ENCODE measurements around the gene ADGRG3.
A peak's percentile ranks its signal among the peaks of the same experiment; 100 is the strongest.

The ADGRG3 gene

GRCh38 chr16:57672824-57673223 is 4.7 kb downstream of the ADGRG3 start:
- no peak for DNase-seq
- in situ Hi-C loops (cut with MboI; ENCODE audit: low pct_unique_long_range_greater_than_20kb, low sequenced_read_pairs): no loop called here

GRCh38 chr16:57675741-57676551 is 7.8 kb downstream of the ADGRG3 start:
- DNase-seq: peak; percentile 77
- in situ Hi-C loops (cut with MboI; ENCODE audit: low pct_unique_long_range_greater_than_20kb, low sequenced_read_pairs): no loop called here

GRCh38 chr16:57676553-57677085 is 8.5 kb downstream of the ADGRG3 start:
- DNase-seq: no peak
- in situ Hi-C loops (cut with MboI; ENCODE audit: low pct_unique_long_range_greater_than_20kb, low sequenced_read_pairs): no loop called here

- in situ Hi-C loops (cut with MboI; ENCODE audit: low pct_unique_long_range_greater_than_20kb, low sequenced_read_pairs): no loop called here
- DNase-seq: no peak
Observed at GRCh38 chr16:57677622-57678369, 9.7 kb downstream of the ADGRG3 start.

GRCh38 chr16:57679016-57679415 is 10.9 kb downstream of the ADGRG3 start:
- no peak for DNase-seq
- in situ Hi-C loops (cut with MboI; ENCODE audit: low pct_unique_long_range_greater_than_20kb, low sequenced_read_pairs): no loop called here

GRCh38 chr16:57679767-57680482 is 11.8 kb downstream of the ADGRG3 start:
- in situ Hi-C loops (cut with MboI; ENCODE audit: low pct_unique_long_range_greater_than_20kb, low sequenced_read_pairs): no loop called here

GRCh38 chr16:57680842-57681375 is 12.8 kb downstream of the ADGRG3 start:
- peak; percentile 35 for DNase-seq

More at GRCh38 chr16:57679767-57680482, 11.8 kb downstream of the ADGRG3 start:
- DNase-seq: peak; percentile 53

GRCh38 chr16:57681950-57682728 is 14.0 kb downstream of the ADGRG3 start:
- no peak for DNase-seq
- in situ Hi-C loops (cut with MboI; ENCODE audit: low pct_unique_long_range_greater_than_20kb, low sequenced_read_pairs): no loop called here

More at GRCh38 chr16:57680842-57681375, 12.8 kb downstream of the ADGRG3 start:
- in situ Hi-C loops (cut with MboI; ENCODE audit: low pct_unique_long_range_greater_than_20kb, low sequenced_read_pairs): no loop called here

GRCh38 chr16:57682809-57683635 is 14.9 kb downstream of the ADGRG3 start:
- DNase-seq: no peak
- in situ Hi-C loops (cut with MboI; ENCODE audit: low pct_unique_long_range_greater_than_20kb, low sequenced_read_pairs): no loop called here

GRCh38 chr16:57683636-57684545 is 15.8 kb downstream of the ADGRG3 start:
- in situ Hi-C loops (cut with MboI; ENCODE audit: low pct_unique_long_range_greater_than_20kb, low sequenced_read_pairs): no loop called here
- no peak for DNase-seq

GRCh38 chr16:57684626-57685358 is 16.7 kb downstream of the ADGRG3 start:
- in situ Hi-C loops (cut with MboI; ENCODE audit: low pct_unique_long_range_greater_than_20kb, low sequenced_read_pairs): no loop called here
- no peak for DNase-seq

GRCh38 chr16:57685633-57686032 is 17.5 kb downstream of the ADGRG3 start:
- DNase-seq: no peak
- in situ Hi-C loops (cut with MboI; ENCODE audit: low pct_unique_long_range_greater_than_20kb, low sequenced_read_pairs): no loop called here

GRCh38 chr16:57686577-57686976 is 18.5 kb downstream of the ADGRG3 start:
- DNase-seq: no peak
- in situ Hi-C loops (cut with MboI; ENCODE audit: low pct_unique_long_range_greater_than_20kb, low sequenced_read_pairs): no loop called here

GRCh38 chr16:57687363-57687929 is 19.3 kb downstream of the ADGRG3 start:
- DNase-seq: no peak
- in situ Hi-C loops (cut with MboI; ENCODE audit: low pct_unique_long_range_greater_than_20kb, low sequenced_read_pairs): no loop called here

- in situ Hi-C loops (cut with MboI; ENCODE audit: low pct_unique_long_range_greater_than_20kb, low sequenced_read_pairs): no loop called here
- DNase-seq: no peak
Observed at GRCh38 chr16:57688487-57688986, 20.4 kb downstream of the ADGRG3 start.
